Measurements from ENCODE around the gene TIMP3. TPM values are rescaled to one million over a fixed set of nuclear protein-coding genes. Genes with fewer than 3 reads are reported as not detected.

The TIMP3 gene
- total RNA-seq, 1 experiment from 2014 or later: 3.3 TPM

DNA sequence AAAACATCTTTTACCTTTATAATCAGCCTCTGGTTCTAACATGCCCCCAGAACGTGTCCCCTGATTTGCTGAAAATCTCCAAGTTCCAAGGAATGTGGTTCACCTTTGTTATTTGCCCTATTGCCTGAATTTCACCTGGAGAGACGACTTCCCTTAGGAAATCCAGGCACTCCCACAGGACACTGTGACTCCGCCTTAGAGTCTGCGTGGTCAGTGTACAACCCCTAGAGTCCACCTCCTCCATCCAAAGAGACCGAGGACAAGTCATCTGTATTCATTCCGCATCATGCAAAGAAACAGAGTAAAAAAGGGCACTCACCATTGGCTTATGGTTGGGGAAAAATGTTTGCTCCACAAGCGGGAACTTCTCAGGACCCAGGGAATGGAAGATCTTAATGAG, 63.1 kb downstream of the TIMP3 start:
- Mint-ChIP-seq H3K27ac (no peak overlapping the region), H3K9me3 (no peaks in the 10 kb centered on the region), H3K36me3 (peaks cover 6% of the 10 kb centered on the region; the same call in 1 of the 2 replicates), H3K4me1 (peaks cover 8% of the 10 kb centered on the region; the same call in 1 of the 2 replicates), H3K27me3 (ENCODE audit: low read depth) (no peaks in the 10 kb centered on the region), H3K4me3 (no peak overlapping the region)
- ChIA-PET CTCF (interaction anchor here (1.2 kb wide), 1 partner anchor 193 kb away, joined by 3 read pairs; the partner anchor contains the start of gene SYN3), POLR2A (no interaction called here)
- ATAC-seq (no peak), DNase-seq (ENCODE audit: low spot score) (no peak)
- TF ChIP-seq NR2C2 (CRISPR knock-in tag; IDR thresholded peaks at IDR 0.05) (no peak), ZNF317 (CRISPR knock-in tag; IDR thresholded peaks at IDR 0.05; ENCODE audit: borderline replicate concordance, low read depth) (no peak), CREM (CRISPR knock-in tag; IDR thresholded peaks at IDR 0.05) (no peak)
- TF ChIP-seq, protein P1, sequence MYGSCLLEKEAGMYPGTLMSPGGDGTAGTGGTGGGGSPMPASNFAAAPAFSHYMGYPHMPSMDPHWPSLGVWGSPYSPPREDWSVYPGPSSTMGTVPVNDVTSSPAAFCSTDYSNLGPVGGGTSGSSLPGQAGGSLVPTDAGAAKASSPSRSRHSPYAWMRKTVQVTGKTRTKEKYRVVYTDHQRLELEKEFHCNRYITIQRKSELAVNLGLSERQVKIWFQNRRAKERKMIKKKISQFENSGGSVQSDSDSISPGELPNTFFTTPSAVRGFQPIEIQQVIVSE (CRISPR knock-in tag; IDR thresholded peaks at IDR 0.05; ENCODE audit: borderline replicate concordance): no peak

DNA sequence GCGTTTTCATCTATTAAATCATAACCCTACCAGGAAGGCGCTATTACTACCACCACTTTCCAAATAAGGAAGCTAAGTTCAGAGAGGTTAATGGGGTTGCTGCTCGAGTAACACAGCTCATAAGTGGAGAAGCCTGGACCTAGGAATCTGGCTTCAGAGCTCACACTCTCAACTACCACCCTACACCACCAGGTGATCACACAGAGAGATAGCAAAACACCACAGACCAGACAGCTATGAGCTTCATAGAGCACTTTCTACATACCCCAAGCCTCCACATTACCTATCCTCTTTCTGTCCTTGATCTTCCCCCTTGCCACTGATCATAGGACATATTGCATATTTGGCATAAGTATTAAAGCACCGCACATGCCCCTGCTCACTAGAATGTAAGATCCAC, 65.4 kb downstream of the TIMP3 start:
- ATAC-seq (no peak), DNase-seq (ENCODE audit: low spot score) (no peak)
- Mint-ChIP-seq H3K27me3 (ENCODE audit: low read depth) (no peaks in the 10 kb centered on the region), H3K27ac (no peak overlapping the region), H3K9me3 (peaks cover 2% of the 10 kb centered on the region; the same call in 1 of the 2 replicates), H3K36me3 (peaks cover 6% of the 10 kb centered on the region; the same call in 1 of the 2 replicates), H3K4me1 (peaks cover 8% of the 10 kb centered on the region; the same call in 1 of the 2 replicates), H3K4me3 (no peak overlapping the region)
- POLR2A ChIA-PET: no interaction called here
- TF ChIP-seq, protein P2, sequence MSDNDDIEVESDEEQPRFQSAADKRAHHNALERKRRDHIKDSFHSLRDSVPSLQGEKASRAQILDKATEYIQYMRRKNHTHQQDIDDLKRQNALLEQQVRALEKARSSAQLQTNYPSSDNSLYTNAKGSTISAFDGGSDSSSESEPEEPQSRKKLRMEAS (CRISPR knock-in tag; IDR thresholded peaks at IDR 0.05): no peak
- TF ChIP-seq NR3C1 (CRISPR knock-in tag; conservative IDR thresholded peaks at IDR 0.05; ENCODE audit: low read depth): no peak
- TF ChIP-seq CBFB (CRISPR knock-in tag; IDR thresholded peaks at IDR 0.05; ENCODE audit: low read depth): no peak
- no peak for TF ChIP-seq ATF1 (CRISPR knock-in tag; IDR thresholded peaks at IDR 0.05)
- TF ChIP-seq, protein P3, sequence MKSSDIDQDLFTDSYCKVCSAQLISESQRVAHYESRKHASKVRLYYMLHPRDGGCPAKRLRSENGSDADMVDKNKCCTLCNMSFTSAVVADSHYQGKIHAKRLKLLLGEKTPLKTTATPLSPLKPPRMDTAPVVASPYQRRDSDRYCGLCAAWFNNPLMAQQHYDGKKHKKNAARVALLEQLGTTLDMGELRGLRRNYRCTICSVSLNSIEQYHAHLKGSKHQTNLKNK (CRISPR knock-in tag; IDR thresholded peaks at IDR 0.05): no peak
- no peak for TF ChIP-seq TEAD4 (CRISPR knock-in tag; IDR thresholded peaks at IDR 0.05)
- no peak for TF ChIP-seq GABPB1 (CRISPR knock-in tag; IDR thresholded peaks at IDR 0.05)
- TF ChIP-seq TEAD1 (CRISPR knock-in tag; IDR thresholded peaks at IDR 0.05): no peak
- TF ChIP-seq, protein P4, sequence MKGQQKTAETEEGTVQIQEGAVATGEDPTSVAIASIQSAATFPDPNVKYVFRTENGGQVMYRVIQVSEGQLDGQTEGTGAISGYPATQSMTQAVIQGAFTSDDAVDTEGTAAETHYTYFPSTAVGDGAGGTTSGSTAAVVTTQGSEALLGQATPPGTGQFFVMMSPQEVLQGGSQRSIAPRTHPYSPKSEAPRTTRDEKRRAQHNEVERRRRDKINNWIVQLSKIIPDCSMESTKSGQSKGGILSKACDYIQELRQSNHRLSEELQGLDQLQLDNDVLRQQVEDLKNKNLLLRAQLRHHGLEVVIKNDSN (CRISPR knock-in tag; IDR thresholded peaks at IDR 0.05): no peak
- TF ChIP-seq, protein P5, sequence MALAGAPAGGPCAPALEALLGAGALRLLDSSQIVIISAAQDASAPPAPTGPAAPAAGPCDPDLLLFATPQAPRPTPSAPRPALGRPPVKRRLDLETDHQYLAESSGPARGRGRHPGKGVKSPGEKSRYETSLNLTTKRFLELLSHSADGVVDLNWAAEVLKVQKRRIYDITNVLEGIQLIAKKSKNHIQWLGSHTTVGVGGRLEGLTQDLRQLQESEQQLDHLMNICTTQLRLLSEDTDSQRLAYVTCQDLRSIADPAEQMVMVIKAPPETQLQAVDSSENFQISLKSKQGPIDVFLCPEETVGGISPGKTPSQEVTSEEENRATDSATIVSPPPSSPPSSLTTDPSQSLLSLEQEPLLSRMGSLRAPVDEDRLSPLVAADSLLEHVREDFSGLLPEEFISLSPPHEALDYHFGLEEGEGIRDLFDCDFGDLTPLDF (CRISPR knock-in tag; IDR thresholded peaks at IDR 0.05): no peak
- TF ChIP-seq, protein P6, sequence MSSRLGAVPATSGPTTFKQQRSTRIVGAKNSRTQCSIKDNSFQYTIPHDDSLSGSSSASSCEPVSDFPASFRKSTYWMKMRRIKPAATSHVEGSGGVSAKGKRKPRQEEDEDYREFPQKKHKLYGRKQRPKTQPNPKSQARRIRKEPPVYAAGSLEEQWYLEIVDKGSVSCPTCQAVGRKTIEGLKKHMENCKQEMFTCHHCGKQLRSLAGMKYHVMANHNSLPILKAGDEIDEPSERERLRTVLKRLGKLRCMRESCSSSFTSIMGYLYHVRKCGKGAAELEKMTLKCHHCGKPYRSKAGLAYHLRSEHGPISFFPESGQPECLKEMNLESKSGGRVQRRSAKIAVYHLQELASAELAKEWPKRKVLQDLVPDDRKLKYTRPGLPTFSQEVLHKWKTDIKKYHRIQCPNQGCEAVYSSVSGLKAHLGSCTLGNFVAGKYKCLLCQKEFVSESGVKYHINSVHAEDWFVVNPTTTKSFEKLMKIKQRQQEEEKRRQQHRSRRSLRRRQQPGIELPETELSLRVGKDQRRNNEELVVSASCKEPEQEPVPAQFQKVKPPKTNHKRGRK (CRISPR knock-in tag; IDR thresholded peaks at IDR 0.05; ENCODE audit: borderline replicate concordance): no peak
- TF ChIP-seq, protein P7, sequence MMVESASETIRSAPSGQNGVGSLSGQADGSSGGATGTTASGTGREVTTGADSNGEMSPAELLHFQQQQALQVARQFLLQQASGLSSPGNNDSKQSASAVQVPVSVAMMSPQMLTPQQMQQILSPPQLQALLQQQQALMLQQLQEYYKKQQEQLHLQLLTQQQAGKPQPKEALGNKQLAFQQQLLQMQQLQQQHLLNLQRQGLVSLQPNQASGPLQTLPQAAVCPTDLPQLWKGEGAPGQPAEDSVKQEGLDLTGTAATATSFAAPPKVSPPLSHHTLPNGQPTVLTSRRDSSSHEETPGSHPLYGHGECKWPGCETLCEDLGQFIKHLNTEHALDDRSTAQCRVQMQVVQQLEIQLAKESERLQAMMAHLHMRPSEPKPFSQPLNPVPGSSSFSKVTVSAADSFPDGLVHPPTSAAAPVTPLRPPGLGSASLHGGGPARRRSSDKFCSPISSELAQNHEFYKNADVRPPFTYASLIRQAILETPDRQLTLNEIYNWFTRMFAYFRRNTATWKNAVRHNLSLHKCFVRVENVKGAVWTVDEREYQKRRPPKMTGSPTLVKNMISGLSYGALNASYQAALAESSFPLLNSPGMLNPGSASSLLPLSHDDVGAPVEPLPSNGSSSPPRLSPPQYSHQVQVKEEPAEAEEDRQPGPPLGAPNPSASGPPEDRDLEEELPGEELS (CRISPR knock-in tag; IDR thresholded peaks at IDR 0.05): no peak
- TF ChIP-seq, protein P1 (CRISPR knock-in tag; IDR thresholded peaks at IDR 0.05; ENCODE audit: borderline replicate concordance): no peak
- TF ChIP-seq IRF2 (CRISPR knock-in tag; IDR thresholded peaks at IDR 0.05; ENCODE audit: borderline replicate concordance, low read depth): no peak
- no peak for TF ChIP-seq NFYB (CRISPR knock-in tag; conservative IDR thresholded peaks at IDR 0.05; ENCODE audit: low read depth)
- CTCF ChIA-PET: interaction anchor here (0.9 to 1.0 kb wide), 2 partner anchors 70 to 119 kb away, joined by 4 read pairs; no protein-coding TSS in a partner anchor
